ENCODE results near the gene PHYHD1.

GRCh38 chr9:128917151-128917849, 3.5 kb upstream of the PHYHD1 start:
- no peak for TF ChIP-seq ELK1 (IDR thresholded peaks at IDR 0.05; ENCODE audit: low read depth, low read length)
- no peak for TF ChIP-seq CTCF (IDR thresholded peaks at IDR 0.05 in 2 of 3, conservative IDR thresholded peaks at IDR 0.05 in 1 of 3; ENCODE audit: control insufficient read depth in 2 of 3, extremely low read depth in 1 of 3, insufficient read depth in 1 of 3, low read depth in 3 of 3, low read length in 3 of 3)
- TF ChIP-seq USF2 (IDR thresholded peaks at IDR 0.05; ENCODE audit: borderline replicate concordance, low read depth, low read length): no peak
- TF ChIP-seq EP300 (IDR thresholded peaks at IDR 0.05; ENCODE audit: borderline replicate concordance in 1 of 2, control insufficient read depth in 1 of 2, low read depth in 2 of 2, low read length in 2 of 2): no peak
- no peak for TF ChIP-seq ATF2 (IDR thresholded peaks at IDR 0.05; ENCODE audit: low read length)
- TF ChIP-seq CBX5 (IDR thresholded peaks at IDR 0.05; ENCODE audit: low read depth): no peak
